Muscle layer of duodenum (tissue), 2 donors: ENCODE measurements around the gene ZC3H11A.
"Not testable (repeated sequence)": the region's sequence is repeated elsewhere in the genome, so short reads cannot be mapped to it uniquely, and the experiment has no call there.

Source experiments
- H3K27ac ChIP-seq: one replicate; pipeline ENCODE4 v1.7.0; 2013; ENCODE audit warnings: mild to moderate bottlenecking, low read length
- H3K27me3 ChIP-seq: one replicate; pipeline ENCODE4 v1.7.0; 2013; ENCODE audit warnings: low read depth, mild to moderate bottlenecking, control low read depth, low read length
- H3K36me3 ChIP-seq, 2 donors: one replicate each; pipeline ENCODE4 v1.7.0; 2013; ENCODE audit warnings: low read length in 2 of 2, control low read depth in 1 of 2, mild to moderate bottlenecking in 1 of 2; ENCODE audit not compliant: insufficient read depth in 2 of 2, control insufficient read depth in 1 of 2
- H3K4me1 ChIP-seq, 2 donors: one replicate each; pipeline ENCODE4 v1.7.0; 2013; ENCODE audit warnings: low read length in 2 of 2, mild to moderate bottlenecking in 2 of 2, control low read depth in 1 of 2, moderate library complexity in 1 of 2; ENCODE audit not compliant: insufficient read depth in 2 of 2, control insufficient read depth in 1 of 2
- H3K4me3 ChIP-seq, 2 donors: one replicate each; pipeline ENCODE4 v1.7.0; 2013; ENCODE audit warnings: low read length in 2 of 2, low read depth in 1 of 2, mild to moderate bottlenecking in 1 of 2
- H3K9me3 ChIP-seq, 2 donors: one replicate each; pipeline ENCODE4 v1.7.0; 2013; ENCODE audit warnings: low read length in 2 of 2, control low read depth in 1 of 2, mild to moderate bottlenecking in 1 of 2; ENCODE audit not compliant: control insufficient read depth in 1 of 2
- donor health status: healthy.

The ZC3H11A gene

GRCh38 chr1:203791498-203791897, 3.9 kb upstream of the ZC3H11A start:
- Histone ChIP-seq H3K9me3 (no peaks in the 10 kb centered on the region), H3K36me3 (peaks cover 0 to 9% of the 10 kb centered on the region in 2 donors)

GRCh38 chr1:203792486-203792885, 2.9 kb upstream of the ZC3H11A start:
- Histone ChIP-seq H3K9me3 (no peaks in the 10 kb centered on the region), H3K27ac (no peak overlapping the region), H3K4me3 (no peak overlapping the region), H3K36me3 (peaks cover 6 to 9% of the 10 kb centered on the region in 2 donors), H3K27me3 (no peaks in the 10 kb centered on the region), H3K4me1 (peaks cover 9 to 10% of the 10 kb centered on the region in 2 donors)

More at GRCh38 chr1:203791498-203791897, 3.9 kb upstream of the ZC3H11A start:
- H3K27me3 ChIP-seq: no peaks in the 10 kb centered on the region
- H3K4me3 ChIP-seq: no peak overlapping the region
- no peak overlapping the region for H3K27ac ChIP-seq
- peaks cover 0 to under 1% of the 10 kb centered on the region in 2 donors for H3K4me1 ChIP-seq

GRCh38 chr1:203793561-203793960, 1.9 kb upstream of the ZC3H11A start:
- peaks cover 13 to 21% of the 10 kb centered on the region in 2 donors for H3K4me1 ChIP-seq
- not testable (repeated sequence) for H3K4me3 ChIP-seq, H3K27ac ChIP-seq, H3K27me3 ChIP-seq, H3K9me3 ChIP-seq
- peaks cover 9 to 13% of the 10 kb centered on the region in 2 donors for H3K36me3 ChIP-seq

- Histone ChIP-seq H3K27ac (peak overlapping the region; percentile 97), H3K36me3 (peaks cover 9 to 13% of the 10 kb centered on the region in 2 donors), H3K4me1 (peaks cover 23 to 32% of the 10 kb centered on the region in 2 donors), H3K4me3 (peak overlapping the region; percentile 55 to 73), H3K9me3 (no peaks in the 10 kb centered on the region), H3K27me3 (no peaks in the 10 kb centered on the region)
These were observed 521 bp upstream of the ZC3H11A start for GRCh38 chr1:203794764-203795440.

DNA sequence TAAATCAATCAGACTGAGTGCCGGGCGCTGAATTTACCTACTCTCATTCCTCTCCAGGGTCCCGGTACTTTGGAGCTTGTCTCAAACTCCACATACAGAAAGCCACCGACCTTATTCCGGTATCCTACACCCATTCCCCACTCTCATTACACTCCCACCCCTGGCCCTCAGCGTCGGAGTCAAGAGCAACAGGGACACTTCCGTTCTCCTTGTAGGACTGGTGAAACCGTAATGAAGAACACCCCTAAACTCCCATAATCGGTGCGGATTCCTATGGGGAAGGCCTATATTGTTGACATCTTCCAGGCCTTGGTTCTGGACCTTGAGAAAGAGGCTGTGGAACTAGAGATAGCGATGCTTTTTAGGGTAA, 798 bp downstream of the ZC3H11A start:
- H3K27me3 ChIP-seq: no peaks in the 10 kb centered on the region
- no peaks in the 10 kb centered on the region for H3K9me3 ChIP-seq
- peak overlapping the region; percentile 73 to 86 for H3K4me3 ChIP-seq
- H3K36me3 ChIP-seq: peaks cover 9 to 13% of the 10 kb centered on the region in 2 donors
- H3K4me1 ChIP-seq: peaks cover 30 to 37% of the 10 kb centered on the region in 2 donors
- peak overlapping the region; percentile 97 for H3K27ac ChIP-seq

GRCh38 chr1:203797216-203797615, 1.8 kb downstream of the ZC3H11A start:
- H3K36me3 ChIP-seq: peaks cover 9 to 13% of the 10 kb centered on the region in 2 donors
- peak overlapping the region; percentile 97 for H3K27ac ChIP-seq
- H3K27me3 ChIP-seq: no peaks in the 10 kb centered on the region
- H3K4me3 ChIP-seq: peak overlapping the region; percentile 73 to 86
- H3K4me1 ChIP-seq: peaks cover 30 to 43% of the 10 kb centered on the region in 2 donors
- no peaks in the 10 kb centered on the region for H3K9me3 ChIP-seq

GRCh38 chr1:203797948-203798655, 2.7 kb downstream of the ZC3H11A start:
- Histone ChIP-seq H3K9me3 (no peaks in the 10 kb centered on the region), H3K4me1 (peaks cover 30 to 43% of the 10 kb centered on the region in 2 donors), H3K27me3 (no peaks in the 10 kb centered on the region), H3K4me3 (peak overlapping the region; percentile 5 to 8), H3K36me3 (peaks cover 9 to 13% of the 10 kb centered on the region in 2 donors), H3K27ac (no peak overlapping the region)

DNA sequence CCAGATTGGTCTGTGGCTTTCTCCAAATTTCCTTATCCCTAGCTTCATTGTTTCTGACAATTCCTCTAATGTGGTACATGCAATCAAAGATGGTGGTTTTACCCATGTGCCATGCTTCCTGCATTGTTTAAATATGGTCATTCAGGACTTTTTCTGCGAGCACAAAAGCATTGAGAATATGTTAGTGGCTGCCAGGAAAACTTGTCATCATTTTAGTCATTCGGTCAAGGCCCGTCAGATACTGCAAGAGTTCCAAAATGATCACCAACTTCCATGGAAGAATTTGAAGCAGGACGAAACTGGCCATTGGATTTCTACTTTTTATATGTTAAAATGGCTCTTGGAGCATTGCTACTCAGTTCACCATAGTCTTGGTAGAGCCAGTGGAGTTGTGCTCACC, 3.7 kb downstream of the ZC3H11A start:
- no peaks in the 10 kb centered on the region for H3K27me3 ChIP-seq
- H3K36me3 ChIP-seq: peaks cover 9 to 18% of the 10 kb centered on the region in 2 donors
- H3K27ac ChIP-seq: no peak overlapping the region
- peaks cover 30 to 43% of the 10 kb centered on the region in 2 donors for H3K4me1 ChIP-seq
- no peak overlapping the region for H3K4me3 ChIP-seq
- H3K9me3 ChIP-seq: no peaks in the 10 kb centered on the region

DNA sequence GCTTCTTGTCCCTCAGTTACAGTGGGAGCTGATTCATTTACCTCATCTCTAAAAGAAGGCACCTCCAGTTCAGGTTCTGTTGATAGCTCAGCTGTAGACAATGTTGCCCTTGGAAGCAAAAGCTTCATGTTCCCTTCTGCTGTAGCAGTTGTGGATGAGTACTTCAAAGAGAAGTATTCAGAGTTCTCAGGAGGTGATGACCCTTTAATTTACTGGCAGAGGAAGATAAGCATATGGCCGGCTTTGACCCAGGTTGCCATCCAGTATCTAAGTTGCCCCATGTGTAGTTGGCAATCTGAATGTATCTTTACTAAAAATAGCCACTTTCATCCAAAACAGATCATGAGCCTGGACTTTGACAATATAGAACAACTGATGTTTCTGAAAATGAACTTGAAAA, 4.5 kb downstream of the ZC3H11A start:
- Histone ChIP-seq H3K36me3 (peaks cover 9 to 18% of the 10 kb centered on the region in 2 donors), H3K27ac (no peak overlapping the region), H3K4me3 (no peak overlapping the region), H3K4me1 (peaks cover 30 to 43% of the 10 kb centered on the region in 2 donors), H3K27me3 (no peaks in the 10 kb centered on the region), H3K9me3 (no peaks in the 10 kb centered on the region)

DNA sequence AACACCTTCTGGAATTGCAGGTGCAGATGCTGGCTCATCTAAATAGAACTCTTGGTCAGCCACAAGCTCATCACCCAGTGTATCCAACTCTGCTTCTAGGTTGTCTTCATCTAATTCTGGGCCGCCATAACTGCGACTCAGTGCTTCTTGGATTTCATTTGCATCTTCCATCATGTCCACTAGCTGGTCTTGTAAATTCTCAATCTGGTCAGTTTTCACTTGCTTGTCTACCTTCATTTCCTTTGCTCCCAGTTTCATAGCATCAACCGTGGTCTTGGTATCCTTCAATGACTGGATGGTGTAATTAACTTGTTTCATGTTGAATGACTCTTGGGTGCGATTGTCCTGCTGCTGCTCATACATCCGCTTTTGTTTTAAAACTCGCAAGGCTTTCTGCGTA, 10.3 kb downstream of the ZC3H11A start:
- no peak overlapping the region for H3K27ac ChIP-seq
- no peak overlapping the region for H3K4me3 ChIP-seq
- H3K27me3 ChIP-seq: no peaks in the 10 kb centered on the region
- H3K9me3 ChIP-seq: no peaks in the 10 kb centered on the region
- H3K4me1 ChIP-seq: peaks cover 0 to 11% of the 10 kb centered on the region in 2 donors
- peaks cover 9% of the 10 kb centered on the region in 2 donors for H3K36me3 ChIP-seq

- Histone ChIP-seq H3K4me3 (no peak overlapping the region), H3K27ac (no peak overlapping the region), H3K4me1 (peaks cover 0 to 5% of the 10 kb centered on the region in 2 donors), H3K9me3 (no peaks in the 10 kb centered on the region), H3K27me3 (no peaks in the 10 kb centered on the region), H3K36me3 (peaks cover 9 to 13% of the 10 kb centered on the region in 2 donors)
These were observed 11.8 kb downstream of the ZC3H11A start for GRCh38 chr1:203807196-203807595.
